Measurements from ENCODE around the gene UEVLD. TPM values are rescaled to one million over a fixed set of nuclear protein-coding genes. Genes with fewer than 3 reads are reported as not detected.

Gene UEVLD
- total and polyA plus RNA-seq, 2 donors (not counting 1 experiment from before 2014, with no cell fraction given): 25.9 to 29.0 TPM

- peaks cover 33% of the 10 kb centered on the region for H3K79me2 ChIP-seq (ENCODE audit: control insufficient read depth, insufficient read depth, low read length)
- H4K20me1 ChIP-seq (ENCODE audit: control insufficient read depth, extremely low read depth, insufficient read depth, low read length): no peaks in the 10 kb centered on the region
- H3K4me2 ChIP-seq (ENCODE audit: extremely low read depth, insufficient read depth, low read length): no peak overlapping the region
- H2AFZ ChIP-seq (ENCODE audit: low read length): no peak overlapping the region
- no peak overlapping the region for H3K27ac ChIP-seq (ENCODE audit: insufficient read depth, low read length)
- H3K4me1 ChIP-seq (ENCODE audit: control insufficient read depth, extremely low read depth, insufficient read depth, low read length): peaks cover 3% of the 10 kb centered on the region
- H3K9ac ChIP-seq (ENCODE audit: insufficient read depth, low read length): no peak overlapping the region
- TF ChIP-seq EZH2 (IDR thresholded peaks at IDR 0.05; ENCODE audit: low read length, missing control alignments): no peak
- TF ChIP-seq CTCF (conservative IDR thresholded peaks at IDR 0.05 in 1 of 2, IDR thresholded peaks at IDR 0.05 in 1 of 2; ENCODE audit: low read depth in 1 of 2, low read length in 2 of 2): no peak
- no peak overlapping the region for H3K4me3 ChIP-seq (replicated peaks in 1 of 4; ENCODE audit: control extremely low read depth in 1 of 4, insufficient read depth in 1 of 4, low read depth in 3 of 4, low read length in 4 of 4)
- no peaks in the 10 kb centered on the region for H3K9me3 ChIP-seq (ENCODE audit: control insufficient read depth, insufficient read depth, low read depth, low read length)
- H3K27me3 ChIP-seq (ENCODE audit: control insufficient read depth, insufficient read depth, low read length): no peaks in the 10 kb centered on the region
- DNase-seq (ENCODE audit: low read depth in 2 of 2): peak in 1 of 2 donors; percentile 19
- peaks cover 8% of the 10 kb centered on the region for H3K36me3 ChIP-seq (ENCODE audit: control insufficient read depth, insufficient read depth, low read length)
Measured at GRCh38 chr11:18615628-18616392, 27.3 kb upstream of the UEVLD start.

GRCh38 chr11:18614667-18615066, 26.1 kb upstream of the UEVLD start:
- Histone ChIP-seq H3K4me2 (ENCODE audit: extremely low read depth, insufficient read depth, low read length) (no peak overlapping the region), H3K9me3 (ENCODE audit: control insufficient read depth, insufficient read depth, low read depth, low read length) (no peaks in the 10 kb centered on the region), H3K4me3 (replicated peaks in 1 of 4; ENCODE audit: control extremely low read depth in 1 of 4, insufficient read depth in 1 of 4, low read depth in 3 of 4, low read length in 4 of 4) (no peak overlapping the region), H3K9ac (ENCODE audit: insufficient read depth, low read length) (no peak overlapping the region), H4K20me1 (ENCODE audit: control insufficient read depth, extremely low read depth, insufficient read depth, low read length) (no peaks in the 10 kb centered on the region), H2AFZ (ENCODE audit: low read length) (no peak overlapping the region), H3K27me3 (ENCODE audit: control insufficient read depth, insufficient read depth, low read length) (no peaks in the 10 kb centered on the region), H3K4me1 (ENCODE audit: control insufficient read depth, extremely low read depth, insufficient read depth, low read length) (peaks cover 3% of the 10 kb centered on the region), H3K79me2 (ENCODE audit: control insufficient read depth, insufficient read depth, low read length) (peaks cover 25% of the 10 kb centered on the region), H3K36me3 (ENCODE audit: control insufficient read depth, insufficient read depth, low read length) (peaks cover 8% of the 10 kb centered on the region), H3K27ac (ENCODE audit: insufficient read depth, low read length) (no peak overlapping the region)
- no peak for DNase-seq (ENCODE audit: low read depth in 2 of 2)
- TF ChIP-seq EZH2 (IDR thresholded peaks at IDR 0.05; ENCODE audit: low read length, missing control alignments) (no peak), CTCF (conservative IDR thresholded peaks at IDR 0.05 in 1 of 2, IDR thresholded peaks at IDR 0.05 in 1 of 2; ENCODE audit: low read depth in 1 of 2, low read length in 2 of 2) (no peak)

GRCh38 chr11:18612394-18612793, 23.9 kb upstream of the UEVLD start:
- DNase-seq (ENCODE audit: low read depth in 2 of 2): no peak
- Histone ChIP-seq H3K9me3 (ENCODE audit: control insufficient read depth, insufficient read depth, low read depth, low read length) (no peaks in the 10 kb centered on the region), H2AFZ (ENCODE audit: low read length) (no peak overlapping the region), H3K36me3 (ENCODE audit: control insufficient read depth, insufficient read depth, low read length) (peaks cover 10% of the 10 kb centered on the region), H3K27ac (ENCODE audit: insufficient read depth, low read length) (no peak overlapping the region), H3K27me3 (ENCODE audit: control insufficient read depth, insufficient read depth, low read length) (no peaks in the 10 kb centered on the region), H3K4me3 (replicated peaks in 1 of 4; ENCODE audit: control extremely low read depth in 1 of 4, insufficient read depth in 1 of 4, low read depth in 3 of 4, low read length in 4 of 4) (no peak overlapping the region), H4K20me1 (ENCODE audit: control insufficient read depth, extremely low read depth, insufficient read depth, low read length) (no peaks in the 10 kb centered on the region), H3K4me2 (ENCODE audit: extremely low read depth, insufficient read depth, low read length) (no peak overlapping the region), H3K4me1 (ENCODE audit: control insufficient read depth, extremely low read depth, insufficient read depth, low read length) (no peaks in the 10 kb centered on the region), H3K9ac (ENCODE audit: insufficient read depth, low read length) (no peak overlapping the region), H3K79me2 (ENCODE audit: control insufficient read depth, insufficient read depth, low read length) (peaks cover 12% of the 10 kb centered on the region)
- TF ChIP-seq EZH2 (IDR thresholded peaks at IDR 0.05; ENCODE audit: low read length, missing control alignments) (no peak), CTCF (conservative IDR thresholded peaks at IDR 0.05 in 1 of 2, IDR thresholded peaks at IDR 0.05 in 1 of 2; ENCODE audit: low read depth in 1 of 2, low read length in 2 of 2) (no peak)
